OCI-LY7 (cell line): ENCODE data around the gene NEAT1. TPM values are rescaled to one million over a fixed set of nuclear protein-coding genes. Genes with fewer than 3 reads are reported as not detected.

ENCODE experiments used
- BruUV-seq: library from RNA; stranded (reverse); fragments of 400-500 nt; replicated peaks from 2 replicates; lab custom pipeline; 2021; lab: Mats Ljungman, UMichigan
- CTCF ChIA-PET: fragments of 300-600 bp; sonication (Branson Sonifier 250); formaldehyde crosslinking; loops from one replicate; lab custom pipeline; 2022; ENCODE audit warnings: antibody characterized with exemption; ENCODE audit not compliant: unreplicated experiment; lab: Charles Lee
- POLR2A ChIA-PET: fragments of 300-600 bp; sonication (Branson Sonifier 250); formaldehyde crosslinking; loops from one replicate; lab custom pipeline; 2022; ENCODE audit warnings: antibody characterized with exemption; lab: Charles Lee
- DNase-seq: peaks from one replicate; pipeline ENCODE4 v3.0.0-alpha.2; 2015; ENCODE audit warnings: low spot score
- H2AFZ ChIP-seq: fragments of 200-600 bp; sonication (generic), shearing (Covaris generic); 2 replicates; pipeline ENCODE4 v1.6.1; 2014; ENCODE audit warnings: mild to moderate bottlenecking, antibody characterized with exemption, low read length, moderate library complexity
- H3K27ac ChIP-seq: fragments of 200-600 bp; sonication (generic); 2 replicates; pipeline ENCODE4 v1.5.1; 2014; ENCODE audit warnings: mixed run types, low read depth, mild to moderate bottlenecking, moderate library complexity, low read length, inconsistent platforms; ENCODE audit not compliant: poor library complexity, severe bottlenecking
- H3K36me3 ChIP-seq: fragments of 200-600 bp; sonication (generic); 2 replicates; pipeline ENCODE4 v1.6.1; 2014; ENCODE audit warnings: mild to moderate bottlenecking, antibody characterized with exemption, low read length, moderate library complexity, mixed read lengths; ENCODE audit not compliant: insufficient read depth
- H3K4me1 ChIP-seq: fragments of 200-600 bp; sonication (generic); 2 replicates; pipeline ENCODE4 v1.5.1; 2014; ENCODE audit warnings: mild to moderate bottlenecking, low read length; ENCODE audit not compliant: insufficient read depth, poor library complexity, severe bottlenecking
- H3K4me2 ChIP-seq: fragments of 200-600 bp; sonication (generic); 2 replicates; pipeline ENCODE4 v1.6.1; 2014; ENCODE audit warnings: mild to moderate bottlenecking, low read length
- H3K4me3 ChIP-seq: fragments of 200-600 bp; sonication (generic); 2 replicates; pipeline ENCODE4 v1.5.1; 2014; ENCODE audit warnings: mild to moderate bottlenecking, low read depth, low read length; ENCODE audit not compliant: poor library complexity, severe bottlenecking
- H3K79me2 ChIP-seq: fragments of 200-600 bp; sonication (generic); 2 replicates; pipeline ENCODE4 v1.6.1; 2016; ENCODE audit warnings: low read depth, mild to moderate bottlenecking, low read length, moderate library complexity, mixed read lengths; ENCODE audit not compliant: insufficient read depth
- H3K9me2 ChIP-seq: fragments of 200-600 bp; sonication (generic); 2 replicates; pipeline ENCODE4 v1.6.1; 2016; ENCODE audit warnings: mild to moderate bottlenecking, low read length, mixed read lengths; ENCODE audit not compliant: insufficient read depth
- H3K9me3 ChIP-seq: fragments of 200-600 bp; sonication (generic); 2 replicates; pipeline ENCODE4 v1.6.1; 2014; ENCODE audit warnings: mild to moderate bottlenecking, mixed run types, low read length, mixed read lengths
- H4K20me1 ChIP-seq: fragments of 200-600 bp; sonication (generic); 2 replicates; pipeline ENCODE4 v1.6.1; 2014; ENCODE audit warnings: mild to moderate bottlenecking, antibody characterized with exemption, low read length, moderate library complexity, mixed read lengths; ENCODE audit not compliant: insufficient read depth
- EZH2phosphoT487 ChIP-seq: fragments of 200-600 bp; sonication (generic); IDR thresholded peaks from 2 replicates; pipeline ENCODE4 v1.6.1; 2018; ENCODE audit warnings: low read depth, borderline replicate concordance, mild to moderate bottlenecking, mixed run types, antibody characterized with exemption, low read length, moderate library complexity, mixed read lengths
- intact Hi-C: fragments of 100-400 bp; cut with micrococcal nuclease; formaldehyde crosslinking; loops from one replicate; pipeline ENCODE4 v1.10.0; 2022; ENCODE audit not compliant: unreplicated experiment
- total RNA-seq, 2 experiments: library from RNA; depleted of rRNA in 1 of 2; stranded (reverse); fragments of >200 nt in 1 of 2; shearing (Covaris generic) in 1 of 2; gene quantifications; 2 replicates each; pipeline ENCODE4 v1.2.3, GENCODE V29; 2014 to 2022
- TF ChIP-seq, protein P1 (sequence below): fragments of 200-600 bp; sonication (generic); conservative IDR thresholded peaks from 2 replicates; pipeline ENCODE4 v1.5.1; 2014; ENCODE audit warnings: mild to moderate bottlenecking, antibody characterized with exemption, low read length, moderate library complexity, mixed read lengths

NEAT1 gene
- total RNA-seq, 2 experiments from 2014 or later, result 30.1 to 440 TPM

- no peaks in the 10 kb centered on the region for H3K9me3 ChIP-seq
- H3K27ac ChIP-seq, result no peak overlapping the region
- peaks cover 39% of the 10 kb centered on the region for H3K4me1 ChIP-seq
- H3K79me2 ChIP-seq, result peaks cover 29% of the 10 kb centered on the region; the same call in 1 of the 2 replicates
- no TSS peak for BruUV-seq
- CTCF ChIA-PET, result no interaction called here
- H3K36me3 ChIP-seq, result no peaks in the 10 kb centered on the region
- TF ChIP-seq, protein P1, sequence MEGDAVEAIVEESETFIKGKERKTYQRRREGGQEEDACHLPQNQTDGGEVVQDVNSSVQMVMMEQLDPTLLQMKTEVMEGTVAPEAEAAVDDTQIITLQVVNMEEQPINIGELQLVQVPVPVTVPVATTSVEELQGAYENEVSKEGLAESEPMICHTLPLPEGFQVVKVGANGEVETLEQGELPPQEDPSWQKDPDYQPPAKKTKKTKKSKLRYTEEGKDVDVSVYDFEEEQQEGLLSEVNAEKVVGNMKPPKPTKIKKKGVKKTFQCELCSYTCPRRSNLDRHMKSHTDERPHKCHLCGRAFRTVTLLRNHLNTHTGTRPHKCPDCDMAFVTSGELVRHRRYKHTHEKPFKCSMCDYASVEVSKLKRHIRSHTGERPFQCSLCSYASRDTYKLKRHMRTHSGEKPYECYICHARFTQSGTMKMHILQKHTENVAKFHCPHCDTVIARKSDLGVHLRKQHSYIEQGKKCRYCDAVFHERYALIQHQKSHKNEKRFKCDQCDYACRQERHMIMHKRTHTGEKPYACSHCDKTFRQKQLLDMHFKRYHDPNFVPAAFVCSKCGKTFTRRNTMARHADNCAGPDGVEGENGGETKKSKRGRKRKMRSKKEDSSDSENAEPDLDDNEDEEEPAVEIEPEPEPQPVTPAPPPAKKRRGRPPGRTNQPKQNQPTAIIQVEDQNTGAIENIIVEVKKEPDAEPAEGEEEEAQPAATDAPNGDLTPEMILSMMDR, result no peak
- TF ChIP-seq EZH2phosphoT487, result no peak
- POLR2A ChIA-PET, result no interaction called here
- no peaks in the 10 kb centered on the region for H3K9me2 ChIP-seq
- no peak overlapping the region for H2AFZ ChIP-seq
- no peaks in the 10 kb centered on the region for H4K20me1 ChIP-seq
- no peak for DNase-seq
- intact Hi-C loops, result no loop called here
- H3K4me3 ChIP-seq, result no peak overlapping the region
- H3K4me2 ChIP-seq, result no peak overlapping the region
Observed at GRCh38 chr11:65452806-65453490, 30.4 kb downstream of the NEAT1 start.

DNA sequence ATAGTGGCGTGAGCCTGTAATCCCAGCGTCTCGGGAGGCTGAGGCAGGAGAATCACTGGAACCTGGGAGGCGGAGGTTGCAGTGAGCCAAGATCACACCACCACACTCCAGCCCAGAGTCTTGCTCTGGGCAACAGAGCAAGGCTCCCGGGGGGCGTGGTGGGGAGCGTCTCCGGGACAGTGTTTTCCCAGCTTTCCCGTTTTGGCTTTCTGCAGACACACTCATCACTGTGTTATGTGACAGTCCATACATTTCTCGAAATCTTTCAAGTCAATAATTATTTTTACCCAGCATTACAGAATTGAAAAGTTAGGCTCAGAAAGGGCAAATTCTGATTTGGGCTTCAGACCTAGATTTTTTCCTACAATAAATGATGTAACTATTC lies 31.7 kb downstream of the NEAT1 start:
- POLR2A ChIA-PET, result no interaction called here
- Histone ChIP-seq H3K4me3 (peak overlapping the region; percentile 78), H3K9me3 (no peaks in the 10 kb centered on the region), H3K4me2 (peak overlapping the region; percentile 90), H2AFZ (peak overlapping the region; percentile 35; the same call in 1 of the 2 replicates), H3K36me3 (peaks cover 3% of the 10 kb centered on the region), H4K20me1 (no peaks in the 10 kb centered on the region), H3K79me2 (peaks cover 38% of the 10 kb centered on the region; the same call in 1 of the 2 replicates), H3K9me2 (no peaks in the 10 kb centered on the region), H3K4me1 (peaks cover 35% of the 10 kb centered on the region), H3K27ac (no peak overlapping the region)
- CTCF ChIA-PET, result no interaction called here
- TF ChIP-seq, protein P1, result no peak
- no peak for TF ChIP-seq EZH2phosphoT487
- DNase-seq, result no peak
- BruUV-seq, result no TSS peak
- intact Hi-C loops, result no loop called here
